ENCODE data around the gene DIP2A. TPM values are rescaled to one million over a fixed set of nuclear protein-coding genes. Genes with fewer than 3 reads are reported as not detected.

The DIP2A gene
- total RNA-seq, 4 donors from 2014 or later, result 19.9 to 40.8 (median 31.1) TPM

GRCh38 chr21:46472246-46472645, 13.6 kb downstream of the DIP2A start:
- Histone ChIP-seq H3K36me3 (peaks cover 0 to 12% of the 10 kb centered on the region in 2 donors), H3K27ac (no peak overlapping the region), H3K4me1 (peaks cover 0 to 14% (median 5%) of the 10 kb centered on the region in 3 donors), H3K4me3 (no peak overlapping the region), H3K27me3 (no peaks in the 10 kb centered on the region), H3K9me3 (no peaks in the 10 kb centered on the region)
- ATAC-seq, result no peak
- TF ChIP-seq POLR2AphosphoS5 (IDR thresholded peaks at IDR 0.05) (no peak), POLR2A (IDR thresholded peaks at IDR 0.05) (no peak), EP300 (IDR thresholded peaks at IDR 0.05) (no peak)
- WGBS, 2 donors (ENCODE audit: low coverage in 1 of 2), result 83 to 86% methylated on average over 4 to 6 of the region's 6 CpGs

GRCh38 chr21:46474382-46474781, 15.7 kb downstream of the DIP2A start:
- Histone ChIP-seq H3K36me3 (peaks cover 0 to 8% of the 10 kb centered on the region in 2 donors), H3K27ac (no peak overlapping the region), H3K9me3 (no peaks in the 10 kb centered on the region), H3K27me3 (no peaks in the 10 kb centered on the region), H3K4me3 (no peak overlapping the region), H3K4me1 (peaks cover 0 to 19% (median 5%) of the 10 kb centered on the region in 3 donors)
- TF ChIP-seq CTCF (IDR thresholded peaks at IDR 0.05) (no peak), EP300 (IDR thresholded peaks at IDR 0.05) (no peak), POLR2A (IDR thresholded peaks at IDR 0.05) (no peak), POLR2AphosphoS5 (IDR thresholded peaks at IDR 0.05) (no peak)
- 73 to 100% methylated on average over 2 of the region's 2 CpGs for WGBS, 2 donors (ENCODE audit: low coverage in 1 of 2)
- ATAC-seq, result no peak

- no peak for TF ChIP-seq CTCF (IDR thresholded peaks at IDR 0.05)
- no peak for TF ChIP-seq POLR2A (IDR thresholded peaks at IDR 0.05)
- TF ChIP-seq EP300 (IDR thresholded peaks at IDR 0.05), result no peak
- no peak for TF ChIP-seq POLR2AphosphoS5 (IDR thresholded peaks at IDR 0.05)
- Histone ChIP-seq H3K4me3 (no peak overlapping the region), H3K27me3 (no peaks in the 10 kb centered on the region), H3K4me1 (peaks cover 0 to 19% (median 5%) of the 10 kb centered on the region in 3 donors), H3K27ac (no peak overlapping the region), H3K36me3 (peaks cover 0 to 9% of the 10 kb centered on the region in 2 donors), H3K9me3 (no peaks in the 10 kb centered on the region)
- 80 to 87% methylated on average over 1 of the region's 1 CpG for WGBS, 2 donors (ENCODE audit: low coverage in 1 of 2)
- no peak for ATAC-seq
Observed at GRCh38 chr21:46475296-46475695, 16.6 kb downstream of the DIP2A start.

GRCh38 chr21:46477765-46478164, 19.1 kb downstream of the DIP2A start:
- TF ChIP-seq POLR2AphosphoS5 (IDR thresholded peaks at IDR 0.05) (no peak), CTCF (IDR thresholded peaks at IDR 0.05) (no peak), EP300 (IDR thresholded peaks at IDR 0.05) (no peak), POLR2A (IDR thresholded peaks at IDR 0.05) (no peak)
- Histone ChIP-seq H3K9me3 (no peaks in the 10 kb centered on the region), H3K4me1 (peaks cover 0 to 5% (median 0%) of the 10 kb centered on the region in 3 donors), H3K27ac (no peak overlapping the region), H3K4me3 (no peak overlapping the region), H3K36me3 (peaks cover 0 to 21% of the 10 kb centered on the region in 2 donors), H3K27me3 (no peaks in the 10 kb centered on the region)
- WGBS, 2 donors (ENCODE audit: low coverage in 1 of 2), result 76 to 100% methylated on average over 1 to 7 of the region's 7 CpGs
- no peak for ATAC-seq

GRCh38 chr21:46478910-46479309, 20.2 kb downstream of the DIP2A start:
- Histone ChIP-seq H3K27me3 (no peaks in the 10 kb centered on the region), H3K36me3 (peaks cover 0 to 21% of the 10 kb centered on the region in 2 donors), H3K9me3 (no peaks in the 10 kb centered on the region), H3K4me3 (no peak overlapping the region), H3K27ac (no peak overlapping the region), H3K4me1 (peaks cover 0 to 10% (median 0%) of the 10 kb centered on the region in 3 donors)
- TF ChIP-seq POLR2AphosphoS5 (IDR thresholded peaks at IDR 0.05) (no peak), CTCF (IDR thresholded peaks at IDR 0.05) (no peak), POLR2A (IDR thresholded peaks at IDR 0.05) (no peak), EP300 (IDR thresholded peaks at IDR 0.05) (no peak)
- no peak for ATAC-seq
- WGBS, 2 donors (ENCODE audit: low coverage in 1 of 2), result 22 to 26% methylated on average over 2 of the region's 2 CpGs

Measured in gastroesophageal sphincter (tissue), 4 donors.